GM12865 (cell line): ENCODE data around the gene PALB2.

ENCODE experiments used
- DNase-seq: peaks from one replicate; pipeline ENCODE4 v3.0.0; 2010; ENCODE audit warnings: low read depth
- H3K4me3 ChIP-seq: 2 replicates; pipeline ENCODE4 v1.5.1; 2011; ENCODE audit warnings: mild to moderate bottlenecking, low read depth, low read length, control low read depth
- TF ChIP-seq, protein P1 (sequence below): IDR thresholded peaks from 2 replicates; pipeline ENCODE4 v1.5.1; 2011; ENCODE audit warnings: low read length, control low read depth, low read depth, inconsistent platforms; ENCODE audit not compliant: insufficient read depth; ENCODE audit errors: missing control alignments

PALB2 gene

DNA sequence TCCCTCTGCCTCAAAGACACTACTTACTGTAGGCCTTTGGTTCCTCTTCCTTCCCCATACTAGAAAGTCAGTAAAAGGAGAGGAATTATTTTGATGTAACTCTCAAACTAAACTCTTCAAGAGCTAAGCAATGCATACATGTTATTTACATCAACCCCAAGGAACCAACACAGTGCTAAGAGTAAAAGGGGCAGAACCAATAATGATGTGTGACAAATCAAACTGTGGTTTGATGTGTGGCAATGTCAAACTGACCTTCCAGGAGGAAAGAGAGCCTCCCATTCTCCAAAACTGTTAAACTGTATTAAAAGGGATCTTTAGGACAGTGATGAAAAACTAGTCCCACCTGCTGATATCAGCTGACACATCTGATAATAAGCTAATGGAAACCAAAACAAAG, 60.7 kb downstream of the PALB2 start:
- TF ChIP-seq, protein P1, sequence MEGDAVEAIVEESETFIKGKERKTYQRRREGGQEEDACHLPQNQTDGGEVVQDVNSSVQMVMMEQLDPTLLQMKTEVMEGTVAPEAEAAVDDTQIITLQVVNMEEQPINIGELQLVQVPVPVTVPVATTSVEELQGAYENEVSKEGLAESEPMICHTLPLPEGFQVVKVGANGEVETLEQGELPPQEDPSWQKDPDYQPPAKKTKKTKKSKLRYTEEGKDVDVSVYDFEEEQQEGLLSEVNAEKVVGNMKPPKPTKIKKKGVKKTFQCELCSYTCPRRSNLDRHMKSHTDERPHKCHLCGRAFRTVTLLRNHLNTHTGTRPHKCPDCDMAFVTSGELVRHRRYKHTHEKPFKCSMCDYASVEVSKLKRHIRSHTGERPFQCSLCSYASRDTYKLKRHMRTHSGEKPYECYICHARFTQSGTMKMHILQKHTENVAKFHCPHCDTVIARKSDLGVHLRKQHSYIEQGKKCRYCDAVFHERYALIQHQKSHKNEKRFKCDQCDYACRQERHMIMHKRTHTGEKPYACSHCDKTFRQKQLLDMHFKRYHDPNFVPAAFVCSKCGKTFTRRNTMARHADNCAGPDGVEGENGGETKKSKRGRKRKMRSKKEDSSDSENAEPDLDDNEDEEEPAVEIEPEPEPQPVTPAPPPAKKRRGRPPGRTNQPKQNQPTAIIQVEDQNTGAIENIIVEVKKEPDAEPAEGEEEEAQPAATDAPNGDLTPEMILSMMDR = no peak
- no peak overlapping the region for H3K4me3 ChIP-seq
- no peak for DNase-seq

DNA sequence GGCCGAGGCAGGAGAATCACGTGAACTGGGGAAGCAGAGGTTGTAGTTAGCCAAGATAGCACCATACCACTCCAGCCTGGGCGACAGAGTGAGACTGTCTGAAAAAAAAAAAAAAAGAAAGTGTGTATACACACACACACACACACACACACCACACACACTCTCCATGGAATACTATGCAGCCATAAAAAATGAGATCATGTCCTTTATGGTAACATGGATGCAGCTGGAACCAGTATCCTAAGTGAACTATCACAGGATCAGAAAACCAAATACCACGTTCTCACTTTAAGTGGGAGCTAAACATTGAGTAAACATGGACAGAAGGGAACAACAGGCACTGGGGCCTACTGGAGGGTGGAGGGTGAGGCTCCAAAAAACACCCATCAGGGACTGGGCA, 61.7 kb downstream of the PALB2 start:
- DNase-seq = no peak
- H3K4me3 ChIP-seq = no peak overlapping the region
- TF ChIP-seq, protein P1 = no peak

DNA sequence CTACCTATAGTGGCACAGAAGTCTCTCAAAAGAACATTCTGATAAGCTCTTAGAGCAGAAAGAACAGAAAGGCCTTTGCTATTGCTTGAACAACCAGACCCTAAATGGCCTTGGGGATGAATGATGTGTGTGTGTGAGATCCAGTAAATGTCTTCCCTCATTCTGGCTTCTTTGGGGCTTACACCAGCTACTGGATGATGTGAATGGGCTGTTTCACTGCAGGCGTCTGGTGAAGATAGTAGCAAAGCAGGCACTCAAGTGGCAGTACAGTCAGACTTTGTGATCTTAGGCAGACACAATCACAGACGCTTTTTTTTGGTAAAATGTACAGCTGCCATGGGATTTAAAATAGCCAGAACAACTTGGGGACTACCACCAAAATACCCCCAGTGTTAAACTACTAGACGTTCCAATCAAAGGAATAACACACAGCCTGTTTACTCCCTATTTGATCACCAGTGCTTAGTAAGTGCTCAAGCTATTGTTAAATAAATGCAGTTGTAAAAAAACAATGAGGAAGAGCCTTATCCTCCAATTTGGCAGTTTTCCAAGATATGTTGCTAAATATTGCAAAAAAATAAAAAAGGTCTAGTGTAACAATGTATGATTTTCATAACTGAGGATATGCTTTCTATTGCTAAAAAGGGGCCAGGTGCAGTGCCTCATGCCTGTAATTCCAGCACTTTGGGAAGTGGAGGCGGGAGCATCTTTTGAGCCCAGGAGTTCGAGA, 62.8 kb downstream of the PALB2 start:
- DNase-seq = no peak
- TF ChIP-seq, protein P1 = no peak
- H3K4me3 ChIP-seq = no peak overlapping the region

DNA sequence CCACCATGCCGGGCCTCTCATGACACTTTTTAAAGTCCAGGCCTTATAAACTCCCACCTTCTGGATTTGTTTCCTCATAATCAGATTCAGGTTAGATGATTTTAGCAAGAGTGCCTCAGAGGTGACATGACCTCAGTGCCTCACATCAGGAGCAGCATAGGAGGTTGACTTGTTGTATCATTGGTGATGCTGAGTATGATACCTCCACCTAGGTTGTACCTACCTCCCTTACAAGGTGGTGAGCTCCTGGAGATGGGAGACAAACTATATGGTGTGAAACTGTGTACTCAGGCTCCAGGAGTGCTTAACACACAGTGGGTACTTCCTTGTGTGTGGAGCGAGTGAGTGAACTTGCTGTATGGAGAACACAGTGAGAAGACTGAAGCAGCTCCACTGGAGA, 63.6 kb downstream of the PALB2 start:
- no peak for DNase-seq
- TF ChIP-seq, protein P1 = no peak
- no peak overlapping the region for H3K4me3 ChIP-seq

DNA sequence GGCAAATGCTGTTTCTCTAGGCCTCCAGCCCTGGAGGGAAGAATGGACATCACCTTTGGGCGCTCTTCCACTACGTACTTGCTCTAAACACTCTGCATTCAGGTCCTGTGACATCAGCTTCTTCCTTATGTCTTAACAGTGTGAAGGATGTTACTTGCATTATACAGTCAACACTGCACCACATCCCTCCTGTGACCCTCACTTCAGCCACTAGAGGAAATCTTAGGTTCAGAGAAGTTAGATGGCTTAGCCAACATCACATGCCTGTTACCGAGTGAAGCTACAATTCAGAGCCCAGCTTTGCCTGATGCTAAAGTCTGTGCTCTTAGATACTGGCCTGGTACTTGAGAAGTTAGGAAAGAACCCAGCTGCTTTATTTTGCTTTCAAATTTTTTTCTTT, 65.3 kb downstream of the PALB2 start:
- no peak overlapping the region for H3K4me3 ChIP-seq
- TF ChIP-seq, protein P1 = no peak
- DNase-seq = no peak

DNA sequence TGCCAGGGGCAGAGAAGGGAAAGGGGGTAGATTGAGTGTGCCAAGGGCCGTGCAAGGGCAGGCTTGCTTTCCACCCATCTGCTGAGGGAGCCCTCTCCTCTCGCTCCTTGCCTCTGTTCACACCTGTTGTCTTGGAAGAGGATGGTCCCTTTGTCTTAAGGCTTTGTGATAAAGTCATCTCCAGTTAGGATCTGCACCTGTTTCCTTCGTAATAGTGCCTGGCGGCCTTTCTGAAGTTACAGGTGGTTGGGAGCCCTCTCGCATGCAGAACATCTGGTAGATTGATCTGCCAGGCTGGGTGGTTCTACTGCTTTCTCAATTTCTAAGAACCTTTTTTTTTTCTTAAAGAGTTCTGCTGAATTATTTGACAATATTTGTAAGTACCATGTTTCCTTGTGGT, 67.3 kb downstream of the PALB2 start:
- no peak for DNase-seq
- H3K4me3 ChIP-seq = no peak overlapping the region
- TF ChIP-seq, protein P1 = no peak

DNA sequence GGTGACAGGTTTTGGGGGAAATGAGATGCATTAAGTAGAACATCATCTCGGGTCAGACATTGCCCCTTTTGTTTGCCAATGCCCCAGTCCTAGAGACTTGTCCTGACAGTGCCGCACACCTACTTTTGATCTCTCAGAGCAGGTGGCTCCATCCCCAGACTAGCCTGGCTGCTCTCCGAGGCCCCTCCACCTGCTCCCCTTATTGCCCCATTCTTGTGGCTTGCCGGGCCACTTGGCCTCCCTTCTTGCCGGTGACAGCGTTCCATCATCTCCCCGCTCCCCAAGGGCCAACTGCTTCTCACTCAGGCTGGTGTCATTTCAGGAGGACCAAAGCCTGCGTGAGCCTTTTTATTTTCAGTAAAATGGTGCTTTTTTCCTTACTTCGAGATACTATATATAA, 68.7 kb downstream of the PALB2 start:
- no peak overlapping the region for H3K4me3 ChIP-seq
- TF ChIP-seq, protein P1 = no peak
- no peak for DNase-seq
